GM10266 (cell line): ENCODE data around the gene SUSD4.

Experiments
- DNase-seq: peaks from one replicate; pipeline ENCODE4 v3.0.0; 2012; ENCODE audit errors: extremely low spot score
- TF ChIP-seq, protein P1 (sequence below): IDR thresholded peaks from 2 replicates; pipeline ENCODE4 v1.5.1; 2012; ENCODE audit warnings: mild to moderate bottlenecking, low read depth; ENCODE audit not compliant: control insufficient read depth, insufficient read depth; ENCODE audit errors: missing control alignments

SUSD4 gene

DNA sequence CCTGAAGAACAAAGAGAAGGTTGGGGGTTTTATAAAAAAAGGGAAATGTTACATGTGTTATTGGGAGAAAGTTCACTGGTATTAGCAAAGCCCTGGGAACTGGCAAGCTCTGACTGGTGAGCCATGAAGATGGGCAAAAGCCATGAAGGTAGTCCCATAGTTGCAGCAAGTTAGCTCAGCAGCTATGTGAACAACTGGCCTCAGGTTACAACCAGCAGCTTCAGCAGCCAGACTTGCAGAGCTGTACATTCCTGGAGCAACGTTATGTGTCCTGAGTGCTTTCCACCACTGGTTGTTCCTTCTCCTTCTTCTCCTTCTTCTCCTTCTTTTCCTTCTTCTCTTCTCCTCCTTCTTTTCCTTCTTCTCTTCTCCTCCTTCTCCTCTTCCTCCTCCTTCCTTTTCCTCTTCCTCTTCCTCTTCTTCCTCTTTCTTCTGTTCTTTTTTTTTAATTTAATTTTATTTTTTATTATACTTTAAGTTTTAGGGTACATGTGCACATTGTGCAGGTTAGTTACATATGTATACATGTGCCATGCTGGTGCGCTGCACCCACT is 164.8 kb downstream of the SUSD4 start:
- TF ChIP-seq, protein P1, sequence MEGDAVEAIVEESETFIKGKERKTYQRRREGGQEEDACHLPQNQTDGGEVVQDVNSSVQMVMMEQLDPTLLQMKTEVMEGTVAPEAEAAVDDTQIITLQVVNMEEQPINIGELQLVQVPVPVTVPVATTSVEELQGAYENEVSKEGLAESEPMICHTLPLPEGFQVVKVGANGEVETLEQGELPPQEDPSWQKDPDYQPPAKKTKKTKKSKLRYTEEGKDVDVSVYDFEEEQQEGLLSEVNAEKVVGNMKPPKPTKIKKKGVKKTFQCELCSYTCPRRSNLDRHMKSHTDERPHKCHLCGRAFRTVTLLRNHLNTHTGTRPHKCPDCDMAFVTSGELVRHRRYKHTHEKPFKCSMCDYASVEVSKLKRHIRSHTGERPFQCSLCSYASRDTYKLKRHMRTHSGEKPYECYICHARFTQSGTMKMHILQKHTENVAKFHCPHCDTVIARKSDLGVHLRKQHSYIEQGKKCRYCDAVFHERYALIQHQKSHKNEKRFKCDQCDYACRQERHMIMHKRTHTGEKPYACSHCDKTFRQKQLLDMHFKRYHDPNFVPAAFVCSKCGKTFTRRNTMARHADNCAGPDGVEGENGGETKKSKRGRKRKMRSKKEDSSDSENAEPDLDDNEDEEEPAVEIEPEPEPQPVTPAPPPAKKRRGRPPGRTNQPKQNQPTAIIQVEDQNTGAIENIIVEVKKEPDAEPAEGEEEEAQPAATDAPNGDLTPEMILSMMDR = no peak
- DNase-seq = no peak

- TF ChIP-seq, protein P1 = no peak
- DNase-seq = no peak
These were observed 165.4 kb downstream of the SUSD4 start for GRCh38 chr1:223198628-223198965.

DNA sequence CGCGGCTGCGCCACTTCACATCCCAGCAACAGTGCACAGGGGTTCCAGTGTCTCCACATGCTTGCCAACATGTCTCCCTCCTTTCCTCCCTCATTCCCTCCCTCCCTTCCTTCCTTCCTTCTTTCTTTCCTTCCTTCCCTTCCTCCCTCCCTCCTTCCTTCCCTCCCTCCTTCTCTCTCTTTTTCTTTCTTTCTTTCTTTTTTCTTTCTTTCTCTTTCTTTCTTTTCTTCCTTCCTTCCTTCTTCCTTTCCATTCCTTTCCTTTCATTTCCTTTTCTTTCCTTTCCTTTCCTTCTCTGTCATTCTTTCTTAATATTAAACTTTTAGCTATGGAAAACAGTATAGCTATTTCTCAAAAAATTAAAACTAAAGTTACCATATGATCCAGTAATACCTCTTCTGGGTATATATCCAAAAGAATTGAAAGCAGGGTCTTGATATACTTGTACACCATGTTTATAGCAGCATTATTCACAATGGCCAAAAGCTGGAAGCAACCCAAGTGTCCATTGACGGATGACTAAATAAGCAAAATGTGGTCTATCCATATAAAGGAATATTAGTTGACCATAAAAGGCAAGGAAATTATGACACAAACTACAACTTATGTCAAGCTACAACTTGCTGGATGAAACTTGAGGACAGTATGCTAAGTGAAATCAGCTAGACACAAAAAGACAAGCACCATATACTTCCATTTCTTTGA is 165.9 kb downstream of the SUSD4 start:
- no peak for DNase-seq
- TF ChIP-seq, protein P1 = no peak

GRCh38 chr1:223189903-223190724 is 173.9 kb downstream of the SUSD4 start:
- TF ChIP-seq, protein P1 = no peak
- peak; percentile 17 for DNase-seq

DNA sequence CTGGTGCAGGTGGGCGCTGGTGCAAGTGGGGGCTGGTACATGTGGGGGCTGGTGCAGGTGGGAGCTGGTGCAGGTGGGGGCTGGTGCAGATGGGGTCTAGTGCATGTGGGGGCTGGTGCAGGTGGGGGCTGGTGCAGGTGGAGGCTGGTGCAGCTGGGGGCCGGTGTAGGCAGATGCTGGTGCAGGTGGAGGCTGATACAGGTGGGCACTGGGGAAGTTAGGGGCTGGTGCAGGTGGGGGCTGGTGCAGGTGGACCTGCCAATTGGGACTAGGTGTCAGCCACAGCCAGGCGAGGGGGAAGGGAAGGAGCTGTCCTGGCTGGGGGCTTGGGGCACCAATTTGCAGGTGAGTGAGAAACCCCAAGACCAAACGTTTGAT is 174.5 kb downstream of the SUSD4 start:
- no peak for DNase-seq
- TF ChIP-seq, protein P1 = no peak

GRCh38 chr1:223188618-223189356 is 175.2 kb downstream of the SUSD4 start:
- no peak for DNase-seq
- TF ChIP-seq, protein P1 = no peak
